GM12865 (cell line): ENCODE data around the gene BCAP31.

Experiments used
- DNase-seq: peaks from one replicate; pipeline ENCODE4 v3.0.0; 2010; ENCODE audit warnings: low read depth
- H3K4me3 ChIP-seq: 2 replicates; pipeline ENCODE4 v1.5.1; 2011; ENCODE audit warnings: mild to moderate bottlenecking, low read depth, low read length, control low read depth
- CTCF ChIP-seq: IDR thresholded peaks from 2 replicates; pipeline ENCODE4 v1.5.1; 2011; ENCODE audit warnings: low read length, control low read depth, low read depth, inconsistent platforms; ENCODE audit not compliant: insufficient read depth; ENCODE audit errors: missing control alignments

Gene BCAP31

GRCh38 chrX:153741446-153741845, 17.3 kb upstream of the BCAP31 start:
- H3K4me3 ChIP-seq = no peak overlapping the region
- TF ChIP-seq CTCF = no peak
- no peak for DNase-seq

- H3K4me3 ChIP-seq = no peak overlapping the region
- DNase-seq = no peak
- no peak for TF ChIP-seq CTCF
Measured at GRCh38 chrX:153740631-153741222, 16.5 kb upstream of the BCAP31 start.

GRCh38 chrX:153739754-153740486, 15.7 kb upstream of the BCAP31 start:
- H3K4me3 ChIP-seq = no peak overlapping the region
- no peak for DNase-seq
- no peak for TF ChIP-seq CTCF

- TF ChIP-seq CTCF = no peak
- H3K4me3 ChIP-seq = no peak overlapping the region
- no peak for DNase-seq
Measured at GRCh38 chrX:153738056-153738605, 13.9 kb upstream of the BCAP31 start.

- no peak for TF ChIP-seq CTCF
- no peak for DNase-seq
- no peak overlapping the region for H3K4me3 ChIP-seq
Measured at GRCh38 chrX:153736871-153737441, 12.8 kb upstream of the BCAP31 start.

- no peak for DNase-seq
- no peak for TF ChIP-seq CTCF
- no peak overlapping the region for H3K4me3 ChIP-seq
Measured at GRCh38 chrX:153736071-153736820, 12.1 kb upstream of the BCAP31 start.
